Measurements from ENCODE around the gene PAEP. TPM values are rescaled to one million over a fixed set of nuclear protein-coding genes. Genes with fewer than 3 reads are reported as not detected.

PAEP gene
- total RNA-seq (2022): not detected in 2 replicates
- not detected for Bru-seq, nascent RNA
- not detected for BruChase-seq, experiment 1, labeled RNA remaining after a 2-hour chase
- not detected for BruChase-seq, experiment 2, labeled RNA remaining after a 6-hour chase
- long read RNA-seq: 0 reads

GRCh38 chr9:135561391-135562234 is at the start of gene PAEP:
TSS of gene PAEP (plus strand) at chr9:135561756.
- Histone ChIP-seq H3K4me3 (ENCODE audit: low read depth, low read length) (no peak within 1 kb of the TSS), H3K36me3 (ENCODE audit: control insufficient read depth, insufficient read depth, low read length) (no peaks in the 10 kb centered on the region), H3K27me3 (replicated peaks; ENCODE audit: control insufficient read depth, insufficient read depth, low read length) (no peaks in the 10 kb centered on the region), H3K9me3 (peaks cover 9% of the 10 kb centered on the region; the same call in 1 of the 2 replicates), H3K4me1 (peaks cover 3% of the 10 kb centered on the region; the same call in 1 of the 2 replicates)
- TF ChIP-seq CTCF (IDR thresholded peaks at IDR 0.05; ENCODE audit: insufficient read depth in 1 of 2, low read depth in 1 of 2, low read length in 1 of 2, severe bottlenecking in 1 of 2, unreplicated experiment in 1 of 2): no peak
- Mint-ChIP-seq H3K9me3 (ENCODE audit: unreplicated experiment) (no peaks in the 10 kb centered on the region), H3K27ac (ENCODE audit: unreplicated experiment) (no peak within 1 kb of the TSS), H3K4me1 (ENCODE audit: low read depth, unreplicated experiment) (peaks cover 6% of the 10 kb centered on the region), H3K36me3 (ENCODE audit: insufficient read depth, unreplicated experiment) (no peaks in the 10 kb centered on the region), H3K4me3 (ENCODE audit: unreplicated experiment) (no peak within 1 kb of the TSS), H3K27me3 (ENCODE audit: insufficient read depth, unreplicated experiment) (no peaks in the 10 kb centered on the region)
- DNase-seq: no peak
- BruUV-seq (replicated peaks): no TSS peak
- CTCF ChIA-PET: no interaction called here
- POLR2A ChIA-PET: no interaction called here
- intact Hi-C loops (cut with micrococcal nuclease; ENCODE audit: unreplicated experiment): no loop called here

DNA sequence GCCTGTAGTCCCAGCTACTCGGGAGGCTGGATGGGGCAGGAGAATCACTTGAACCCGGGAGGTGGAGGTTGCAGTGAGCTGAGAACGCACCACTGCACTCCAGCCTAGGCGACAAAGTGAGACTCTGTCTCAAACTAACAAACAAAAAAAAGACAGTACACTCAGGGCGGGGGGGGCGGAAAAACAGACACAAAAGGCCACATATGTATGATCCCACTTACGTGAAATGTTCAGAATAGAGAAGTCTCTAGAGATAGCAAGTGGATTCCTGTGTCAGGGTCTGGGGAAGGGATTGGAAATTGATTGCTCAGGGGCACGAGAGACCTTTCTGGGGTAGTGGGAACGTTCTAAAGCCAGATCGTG is 49.3 kb upstream of the PAEP start:
- Mint-ChIP-seq H3K27ac (ENCODE audit: unreplicated experiment) (no peak overlapping the region), H3K4me3 (ENCODE audit: unreplicated experiment) (no peak overlapping the region), H3K36me3 (ENCODE audit: insufficient read depth, unreplicated experiment) (no peaks in the 10 kb centered on the region), H3K27me3 (ENCODE audit: insufficient read depth, unreplicated experiment) (peaks cover 6% of the 10 kb centered on the region), H3K4me1 (ENCODE audit: low read depth, unreplicated experiment) (no peaks in the 10 kb centered on the region), H3K9me3 (ENCODE audit: unreplicated experiment) (no peaks in the 10 kb centered on the region)
- no peaks in the 10 kb centered on the region for H3K36me3 ChIP-seq (ENCODE audit: control insufficient read depth, insufficient read depth, low read length)
- ChIA-PET CTCF (interaction anchor here (0.7 kb wide), 1 partner anchor 237 kb away, joined by 5 read pairs; no protein-coding TSS in a partner anchor), POLR2A (no interaction called here)
- H3K4me3 ChIP-seq (ENCODE audit: low read depth, low read length): no peak overlapping the region
- TF ChIP-seq CTCF (IDR thresholded peaks at IDR 0.05; ENCODE audit: insufficient read depth in 1 of 2, low read depth in 1 of 2, low read length in 1 of 2, severe bottlenecking in 1 of 2, unreplicated experiment in 1 of 2): no peak
- H3K4me1 ChIP-seq: no peaks in the 10 kb centered on the region
- intact Hi-C loops (cut with micrococcal nuclease; ENCODE audit: unreplicated experiment): no loop called here
- peak in 1 of 2 experiments; percentile 7 for DNase-seq
- peaks cover 6% of the 10 kb centered on the region; the same call in 1 of the 2 replicates for H3K9me3 ChIP-seq
- BruUV-seq (replicated peaks): no TSS peak
- H3K27me3 ChIP-seq (replicated peaks; ENCODE audit: control insufficient read depth, insufficient read depth, low read length): no peaks in the 10 kb centered on the region

GRCh38 chr9:135512904-135513303 is 48.7 kb upstream of the PAEP start:
- H3K27me3 ChIP-seq (replicated peaks; ENCODE audit: control insufficient read depth, insufficient read depth, low read length): no peaks in the 10 kb centered on the region
- BruUV-seq (replicated peaks): no TSS peak
- no peak overlapping the region for H3K27ac Mint-ChIP-seq (ENCODE audit: unreplicated experiment)
- no peak for DNase-seq
- intact Hi-C loops (cut with micrococcal nuclease; ENCODE audit: unreplicated experiment): no loop called here
- H3K4me3 Mint-ChIP-seq (ENCODE audit: unreplicated experiment): no peak overlapping the region
- peaks cover 9% of the 10 kb centered on the region for H3K27me3 Mint-ChIP-seq (ENCODE audit: insufficient read depth, unreplicated experiment)
- no peaks in the 10 kb centered on the region for H3K9me3 Mint-ChIP-seq (ENCODE audit: unreplicated experiment)
- no peaks in the 10 kb centered on the region for H3K36me3 ChIP-seq (ENCODE audit: control insufficient read depth, insufficient read depth, low read length)
- no peak overlapping the region for H3K4me3 ChIP-seq (ENCODE audit: low read depth, low read length)
- CTCF ChIA-PET: interaction anchor here (0.5 kb wide), 1 partner anchor 13 kb away, joined by 3 read pairs; a partner anchor contains a TSS
- no peaks in the 10 kb centered on the region for H3K36me3 Mint-ChIP-seq (ENCODE audit: insufficient read depth, unreplicated experiment)
- peaks cover 6% of the 10 kb centered on the region; the same call in 1 of the 2 replicates for H3K9me3 ChIP-seq
- POLR2A ChIA-PET: no interaction called here
- no peaks in the 10 kb centered on the region for H3K4me1 ChIP-seq
- no peak for TF ChIP-seq CTCF (IDR thresholded peaks at IDR 0.05; ENCODE audit: insufficient read depth in 1 of 2, low read depth in 1 of 2, low read length in 1 of 2, severe bottlenecking in 1 of 2, unreplicated experiment in 1 of 2)
- no peaks in the 10 kb centered on the region for H3K4me1 Mint-ChIP-seq (ENCODE audit: low read depth, unreplicated experiment)

All from Caco-2 (cell line).